SK-N-SH (cell line): Measurements from ENCODE around the gene APP. TPM values are rescaled to one million over a fixed set of nuclear protein-coding genes. Genes with fewer than 3 reads are reported as not detected.

Experiments
- CTCF ChIA-PET: fragments of 300-600, 350-600 bp; formaldehyde crosslinking; extraction: SDS; loops from one replicate; lab custom pipeline; 2021; lab: Yijun Ruan, JAX
- POLR2A ChIA-PET: fragments of 350-600 bp; sonication (Branson Sonifier 250); formaldehyde crosslinking; extraction: SDS; loops from one replicate; lab custom pipeline; 2020; ENCODE audit warnings: antibody characterized with exemption, inconsistent platforms; lab: Yijun Ruan, JAX
- DNase-seq: peaks from one replicate; pipeline ENCODE4 v3.0.0; 2012
- H2AFZ ChIP-seq: fragments of 200-600 bp; sonication (generic); 2 replicates; pipeline ENCODE4 v1.8.1; 2016; ENCODE audit warnings: antibody characterized with exemption, mild to moderate bottlenecking, low read depth
- H3F3A ChIP-seq: fragments of 200-600 bp; sonication (generic); replicated peaks from 2 replicates; pipeline ENCODE3; 2016; ENCODE audit warnings: antibody characterized with exemption, mild to moderate bottlenecking; ENCODE audit not compliant: insufficient read depth
- H3K27ac ChIP-seq, 2 experiments: fragments of 200-500 bp in 1 of 2; fragments of 200-600 bp in 1 of 2; sonication (Bioruptor generic) in 1 of 2; sonication (generic), shearing (Covaris generic) in 1 of 2; 2 replicates each; pipeline versions ENCODE4 v1.5.1 to v1.6.1; 2014 to 2016; ENCODE audit warnings: low read depth in 2 of 2, inconsistent platforms in 1 of 2, low read length in 1 of 2, mild to moderate bottlenecking in 1 of 2, mixed read lengths in 1 of 2
- H3K27me3 ChIP-seq: fragments of 200-600 bp; sonication (generic), shearing (Covaris generic); 2 replicates; pipeline ENCODE4 v1.6.1; 2016; ENCODE audit warnings: mixed run types; ENCODE audit not compliant: insufficient read depth
- H3K36me3 ChIP-seq, 2 experiments: fragments of 200-500 bp in 1 of 2; fragments of 200-600 bp in 1 of 2; sonication (Bioruptor generic) in 1 of 2; sonication (generic) in 1 of 2; replicated peaks in 1 of 2; 2 replicates each; pipeline versions ENCODE3 to v1.5.1; 2014 to 2016; ENCODE audit warnings: low read length in 1 of 2, mild to moderate bottlenecking in 1 of 2; ENCODE audit not compliant: insufficient read depth in 2 of 2, control insufficient read depth in 1 of 2
- H3K4me1 ChIP-seq, 2 experiments: fragments of 200-500 bp in 1 of 2; fragments of 200-600 bp in 1 of 2; sonication (Bioruptor generic) in 1 of 2; sonication (generic), shearing (Covaris generic) in 1 of 2; 2 replicates each; pipeline versions ENCODE4 v1.5.1 to v1.6.1; 2014 to 2016; ENCODE audit warnings: low read depth in 1 of 2, low read length in 1 of 2, mixed run types in 1 of 2; ENCODE audit not compliant: insufficient read depth in 2 of 2, control insufficient read depth in 1 of 2
- H3K4me2 ChIP-seq: fragments of 200-600 bp; sonication (generic), shearing (Covaris generic); 2 replicates; pipeline ENCODE4 v1.6.1; 2017; ENCODE audit warnings: mixed run types
- H3K4me3 ChIP-seq, 2 experiments: fragments of 200-500 bp in 1 of 2; fragments of 200-600 bp in 1 of 2; sonication (Bioruptor generic) in 1 of 2; sonication (generic), shearing (Covaris generic) in 1 of 2; 2 replicates each; pipeline versions ENCODE4 v1.5.1 to v1.8.1; 2014 to 2016; ENCODE audit warnings: low read depth in 2 of 2, inconsistent platforms in 1 of 2, low read length in 1 of 2, mild to moderate bottlenecking in 1 of 2, mixed read lengths in 1 of 2, moderate library complexity in 1 of 2
- H3K79me2 ChIP-seq: fragments of 200-600 bp; sonication (generic); 2 replicates; pipeline ENCODE4 v1.8.1; 2017; ENCODE audit warnings: mild to moderate bottlenecking; ENCODE audit not compliant: insufficient read depth
- H3K9ac ChIP-seq: fragments of 200-600 bp; sonication (generic); 2 replicates; pipeline ENCODE4 v1.6.1; 2017; ENCODE audit warnings: mixed run types
- H3K9me2 ChIP-seq: fragments of 200-600 bp; sonication (generic); 2 replicates; pipeline ENCODE4 v1.6.1; 2017; ENCODE audit warnings: mixed run types
- H3K9me3 ChIP-seq: fragments of 200-600 bp; sonication (generic); 2 replicates; pipeline ENCODE4 v1.6.1; 2017; ENCODE audit warnings: mixed run types, mild to moderate bottlenecking, moderate library complexity
- H4K20me1 ChIP-seq: fragments of 200-600 bp; sonication (generic); 2 replicates; pipeline ENCODE4 v1.6.1; 2017; ENCODE audit warnings: mild to moderate bottlenecking, mixed run types; ENCODE audit not compliant: insufficient read depth
- ELF1 ChIP-seq: IDR thresholded peaks from 2 replicates; pipeline ENCODE4 v1.4.0; 2012
- FOXM1 ChIP-seq: IDR thresholded peaks from 2 replicates; pipeline ENCODE4 v1.4.0; 2012; ENCODE audit warnings: low read depth, mild to moderate bottlenecking
- GATA2 ChIP-seq: sonication (generic); formaldehyde crosslinking; IDR thresholded peaks from 2 replicates; pipeline ENCODE4 v1.5.0; 2020; ENCODE audit warnings: mild to moderate bottlenecking, missing genetic modification reagents
- IRF3 ChIP-seq: fragments of 150-350 bp; IDR thresholded peaks from 2 replicates; pipeline ENCODE4 v1.6.1; 2016; ENCODE audit warnings: mild to moderate bottlenecking, low read depth, low read length
- JUND ChIP-seq: IDR thresholded peaks from 2 replicates; pipeline ENCODE4 v1.4.0; 2012
- MAX ChIP-seq: IDR thresholded peaks from 2 replicates; pipeline ENCODE4 v1.4.0; 2012; ENCODE audit warnings: low read depth
- MEF2A ChIP-seq: IDR thresholded peaks from 2 replicates; pipeline ENCODE4 v1.4.0; 2012; ENCODE audit warnings: low read depth, borderline replicate concordance
- MXI1 ChIP-seq: IDR thresholded peaks from 2 replicates; pipeline ENCODE4 v1.6.1; 2012; ENCODE audit warnings: mild to moderate bottlenecking, low read depth, low read length, improper control_type of control experiment
- NFIC ChIP-seq: IDR thresholded peaks from 2 replicates; pipeline ENCODE4 v1.4.0; 2012; ENCODE audit warnings: borderline replicate concordance
- PBX3 ChIP-seq: IDR thresholded peaks from 2 replicates; pipeline ENCODE4; 2012
- RAD21 ChIP-seq: IDR thresholded peaks from 2 replicates; pipeline ENCODE4 v1.6.1; 2012; ENCODE audit warnings: mild to moderate bottlenecking, low read length
- RCOR1 ChIP-seq: fragments of 150-350 bp; IDR thresholded peaks from 2 replicates; pipeline ENCODE4 v1.6.1; 2017; ENCODE audit warnings: antibody characterized with exemption, low read length
- RFX5 ChIP-seq: IDR thresholded peaks from 2 replicates; pipeline ENCODE4 v1.6.1; 2012; ENCODE audit warnings: mild to moderate bottlenecking, improper control_type of control experiment, low read length
- RXRA ChIP-seq: IDR thresholded peaks from 2 replicates; pipeline ENCODE4 v1.4.0; 2012; ENCODE audit warnings: low read depth, mild to moderate bottlenecking, borderline replicate concordance
- SIN3A ChIP-seq: IDR thresholded peaks from 2 replicates; pipeline ENCODE4 v1.6.1; 2012; ENCODE audit warnings: low read depth, mild to moderate bottlenecking, low read length, moderate library complexity, borderline replicate concordance
- TEAD4 ChIP-seq: IDR thresholded peaks from 2 replicates; pipeline ENCODE4 v1.4.0; 2012; ENCODE audit warnings: mild to moderate bottlenecking, borderline replicate concordance; ENCODE audit not compliant: insufficient read depth
- YY1 ChIP-seq: IDR thresholded peaks from 2 replicates; pipeline ENCODE4 v1.4.0; 2012; ENCODE audit warnings: low read depth, mild to moderate bottlenecking
- WGBS: methylation state at CpG from one replicate; pipeline ENCODE4 v1.1.6; 2017; ENCODE audit warnings: low lambda C conversion rate; 5-methylcytosine and 5-hydroxymethylcytosine counted together
- polyA plus RNA-seq, 3 experiments: library from polyadenylated mRNA; depleted of rRNA; stranded (reverse); fragments of >200 nt; gene quantifications; 2 replicates each; pipeline ENCODE4 v1.2.3, GENCODE V29; 2012

APP gene
- polyA plus RNA-seq, 1 of the 3 experiments (the other 2 are of a cell fraction): 780 TPM

GRCh38 chr21:26207021-26207420, 36.5 kb upstream of the APP start:
- no peaks in the 10 kb centered on the region for H3K79me2 ChIP-seq
- ChIA-PET CTCF (no interaction called here), POLR2A (no interaction called here)
- H3K27me3 ChIP-seq: no peaks in the 10 kb centered on the region
- no peak overlapping the region for H3K4me3 ChIP-seq
- DNase-seq: no peak
- no peak overlapping the region for H2AFZ ChIP-seq
- no peaks in the 10 kb centered on the region for H3K36me3 ChIP-seq
- H3K9me2 ChIP-seq: no peaks in the 10 kb centered on the region
- no peak overlapping the region for H3K27ac ChIP-seq
- H3K9ac ChIP-seq: no peak overlapping the region
- WGBS: 39% methylated on average over 3 of the region's 3 CpGs
- no peaks in the 10 kb centered on the region for H3K9me3 ChIP-seq
- H3K4me1 ChIP-seq: peaks cover 0 to 2% of the 10 kb centered on the region in 2 experiments; a peak in 1 of 4 replicates
- H3F3A ChIP-seq: no peaks in the 10 kb centered on the region
- H3K4me2 ChIP-seq: no peak overlapping the region
- no peaks in the 10 kb centered on the region for H4K20me1 ChIP-seq
- TF ChIP-seq ELF1 (no peak), RCOR1 (no peak), FOXM1 (no peak), MEF2A (no peak), SIN3A (no peak), GATA2 (CRISPR knock-in tag) (no peak), RXRA (no peak), RFX5 (no peak), NFIC (no peak), MXI1 (no peak), TEAD4 (no peak), RAD21 (no peak), YY1 (no peak), PBX3 (no peak), MAX (no peak), JUND (no peak), IRF3 (no peak)

GRCh38 chr21:26199456-26199855, 28.9 kb upstream of the APP start:
- Histone ChIP-seq H3K9ac (no peak overlapping the region), H3K4me1 (no peaks in the 10 kb centered on the region), H3K9me3 (no peaks in the 10 kb centered on the region), H3K79me2 (no peaks in the 10 kb centered on the region), H3K27me3 (no peaks in the 10 kb centered on the region), H4K20me1 (no peaks in the 10 kb centered on the region), H3K36me3 (no peaks in the 10 kb centered on the region), H3K4me2 (no peak overlapping the region), H2AFZ (no peak overlapping the region), H3K4me3 (no peak overlapping the region), H3K9me2 (no peaks in the 10 kb centered on the region), H3F3A (no peaks in the 10 kb centered on the region)
- WGBS: 49% methylated on average over 4 of the region's 4 CpGs
- POLR2A ChIA-PET: no interaction called here
- CTCF ChIA-PET: no interaction called here
- no peak for DNase-seq
- TF ChIP-seq SIN3A (no peak), YY1 (no peak)
- TF ChIP-seq, all 33 proteins: peak for 0
- no peak overlapping the region for H3K27ac ChIP-seq
